ENCODE data around the gene DNAH5. TPM values are rescaled to one million over a fixed set of nuclear protein-coding genes. Genes with fewer than 3 reads are reported as not detected.

DNAH5 gene
- total and polyA plus RNA-seq, 2 of the 13 experiments (the other 11 are each of a cell fraction or from before 2014, with no cell fraction given) = 0.09 TPM

DNA sequence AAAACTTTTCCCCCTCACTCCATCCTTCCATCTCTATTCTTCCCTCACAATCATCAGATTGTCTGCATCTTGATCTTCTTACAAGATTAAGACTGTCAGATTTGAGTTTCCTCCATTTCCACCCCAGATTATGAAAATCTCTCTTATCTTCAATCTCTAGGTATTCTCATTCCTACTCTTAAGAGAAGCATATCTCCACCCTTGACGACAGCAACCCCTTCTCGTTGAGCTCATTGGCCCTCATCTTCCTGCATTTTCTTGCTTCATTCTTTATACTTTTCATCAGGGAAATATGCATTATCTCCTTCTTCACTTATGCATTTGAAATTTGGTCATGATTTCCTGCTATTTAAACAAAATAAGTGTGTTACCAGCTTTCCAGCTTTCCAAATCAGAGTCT, 301.3 kb downstream of the DNAH5 start:
- no peak overlapping the region for H3K4me2 ChIP-seq (ENCODE audit: low read depth, low read length)
- no peaks in the 10 kb centered on the region for H4K20me1 ChIP-seq (ENCODE audit: insufficient read depth, low read length)
- H3K27ac ChIP-seq (ENCODE audit: extremely low read length, insufficient read depth, low read length) = no peak overlapping the region
- DNase-seq (ENCODE audit: low spot score) (no peak), FAIRE-seq (no peak), ATAC-seq (no peak)
- no peaks in the 10 kb centered on the region for H3K36me3 ChIP-seq (replicated peaks in 1 of 2; ENCODE audit: control insufficient read depth in 1 of 2, insufficient read depth in 2 of 2, low read length in 2 of 2)
- intact Hi-C loops (cut with micrococcal nuclease; ENCODE audit: unreplicated experiment) (no loop called here), in situ Hi-C loops (cut with HindIII; ENCODE audit: extremely low pct_ligation_motif_present, low pct_unique_long_range_greater_than_20kb) (no loop called here)
- no peak overlapping the region for H2AFZ ChIP-seq (ENCODE audit: low read length)
- no peak overlapping the region for H3K4me3 ChIP-seq (replicated peaks in 1 of 3; ENCODE audit: insufficient read depth in 1 of 3, low read depth in 2 of 3, low read length in 3 of 3)
- 23% methylated on average over 2 of the region's 2 CpGs for WGBS (ENCODE audit: low lambda C conversion rate)
- H3K9ac ChIP-seq (ENCODE audit: insufficient read depth, low read depth, low read length) = no peak overlapping the region
- H3K4me1 ChIP-seq (ENCODE audit: insufficient read depth, low read length) = no peaks in the 10 kb centered on the region
- H3K79me2 ChIP-seq (ENCODE audit: insufficient read depth, low read length) = no peaks in the 10 kb centered on the region
- ChIA-PET POLR2A (no interaction called here), CTCF (ENCODE audit: low intra/inter-chr PET ratio, low total read pairs) (no interaction called here)
- no TSS peak for BruUV-seq (replicated peaks)
- H3K9me3 ChIP-seq (ENCODE audit: low read length) = peaks cover 56% of the 10 kb centered on the region
- TF ChIP-seq TAF1 (CRISPR knock-in tag; IDR thresholded peaks at IDR 0.05) (no peak), YY1 (IDR thresholded peaks at IDR 0.05; ENCODE audit: insufficient read depth, insufficient replicate concordance, low read depth, low read length) (no peak), RARA (CRISPR knock-in tag; IDR thresholded peaks at IDR 0.05) (no peak), SMARCC2 (IDR thresholded peaks at IDR 0.05) (no peak), ZBTB1 (CRISPR knock-in tag; IDR thresholded peaks at IDR 0.05; ENCODE audit: borderline replicate concordance) (no peak), ZNF230 (CRISPR knock-in tag; IDR thresholded peaks at IDR 0.05) (no peak), NFYB (CRISPR knock-in tag; IDR thresholded peaks at IDR 0.05) (no peak), FOXP1 (IDR thresholded peaks at IDR 0.05) (no peak), FOXP1 (CRISPR knock-in tag; IDR thresholded peaks at IDR 0.05) (no peak), NKX3-1 (CRISPR knock-in tag; IDR thresholded peaks at IDR 0.05) (no peak)
- TF ChIP-seq, protein P1, sequence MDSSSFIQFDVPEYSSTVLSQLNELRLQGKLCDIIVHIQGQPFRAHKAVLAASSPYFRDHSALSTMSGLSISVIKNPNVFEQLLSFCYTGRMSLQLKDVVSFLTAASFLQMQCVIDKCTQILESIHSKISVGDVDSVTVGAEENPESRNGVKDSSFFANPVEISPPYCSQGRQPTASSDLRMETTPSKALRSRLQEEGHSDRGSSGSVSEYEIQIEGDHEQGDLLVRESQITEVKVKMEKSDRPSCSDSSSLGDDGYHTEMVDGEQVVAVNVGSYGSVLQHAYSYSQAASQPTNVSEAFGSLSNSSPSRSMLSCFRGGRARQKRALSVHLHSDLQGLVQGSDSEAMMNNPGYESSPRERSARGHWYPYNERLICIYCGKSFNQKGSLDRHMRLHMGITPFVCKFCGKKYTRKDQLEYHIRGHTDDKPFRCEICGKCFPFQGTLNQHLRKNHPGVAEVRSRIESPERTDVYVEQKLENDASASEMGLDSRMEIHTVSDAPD (CRISPR knock-in tag; IDR thresholded peaks at IDR 0.05) = no peak
- no peaks in the 10 kb centered on the region for H3K27me3 ChIP-seq (ENCODE audit: control insufficient read depth in 1 of 2, insufficient read depth in 2 of 2, low read length in 2 of 2)

Other genes with a start within 250 kb of the DNAH5 start
- 40.1 and 45.2 TPM in 2 replicates for gene TRIO, start 198.7 kb upstream of the DNAH5 start, total RNA-seq (2016; rRNA removed; fragmentation: Illumina TruSeq; extraction: Trizol)
- 45.9 and 54.9 TPM in 2 replicates for gene TRIO, start 198.7 kb upstream of the DNAH5 start, polyA plus RNA-seq (2011; rRNA removed)